Stimulated activated naive CD4-positive, alpha-beta T cell treated with Interleukin-2 at 50 U/mL for 16 hours (primary cell): ENCODE measurements around the gene CDS2.
A peak's percentile ranks its signal among the peaks of the same experiment; 100 is the strongest.

ENCODE experiments used
- DNase-seq: peaks from one replicate; lab custom pipeline; 2025; lab: John Stamatoyannopoulos, UW

Gene CDS2

DNA sequence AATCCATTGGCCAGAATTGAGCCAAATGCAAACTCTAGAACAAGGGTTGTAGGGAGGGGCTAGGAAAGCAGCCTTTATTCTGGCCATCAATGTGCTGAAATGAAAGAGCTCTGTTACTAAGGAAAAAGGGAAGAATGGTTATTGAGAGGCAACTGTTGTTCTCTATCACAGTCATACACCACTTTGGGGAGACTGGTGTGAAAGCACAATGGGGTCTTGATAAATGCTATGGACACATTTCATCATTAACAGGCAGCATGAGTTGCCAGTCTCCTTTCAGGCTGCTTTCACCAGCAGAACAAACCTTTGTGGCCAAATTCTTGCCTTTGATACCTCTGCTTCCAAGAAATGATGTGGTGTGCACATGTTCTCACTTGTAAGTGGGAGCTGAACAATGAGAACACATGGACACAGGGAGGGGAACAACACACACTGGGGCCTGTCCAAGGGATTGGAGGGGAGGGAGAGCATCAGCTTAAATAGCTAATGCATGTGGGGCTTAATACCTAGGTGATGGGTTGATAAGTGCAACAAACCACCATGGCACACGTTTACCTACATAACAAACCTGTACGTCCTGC, 86.2 kb downstream of the CDS2 start:
- no peak for DNase-seq

GRCh38 chr20:5214826-5215225, 88.0 kb downstream of the CDS2 start:
- DNase-seq, result no peak

DNA sequence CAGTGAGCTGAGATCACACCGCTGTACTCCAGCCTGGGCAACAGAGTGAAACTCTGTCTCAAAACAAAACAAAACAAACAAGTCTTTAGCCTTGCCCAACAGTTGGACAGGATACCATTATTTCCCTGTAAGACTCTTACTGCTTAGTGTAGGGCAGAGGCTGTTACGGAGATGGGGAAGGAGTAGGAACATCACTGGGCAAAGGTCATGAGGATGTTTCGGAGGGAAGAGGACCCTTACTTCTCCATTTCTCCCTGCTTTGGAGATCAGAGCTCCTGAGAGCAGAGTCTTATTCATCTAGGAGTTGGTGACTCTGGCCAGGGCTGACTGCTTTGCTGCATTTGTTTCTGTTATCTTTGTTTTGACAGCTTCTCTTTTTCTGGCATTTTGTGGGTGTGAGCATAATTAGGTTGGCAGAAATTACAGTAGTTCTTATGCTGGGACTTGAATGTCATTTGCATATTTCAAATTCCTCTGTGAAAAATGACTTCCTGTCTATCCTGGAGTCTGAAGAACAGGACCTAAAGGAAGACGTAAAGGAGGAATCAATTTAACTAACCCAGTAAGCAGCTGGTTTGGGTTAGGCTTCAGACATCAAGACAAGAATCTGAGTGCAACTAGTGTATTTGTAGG, 89.0 kb downstream of the CDS2 start:
- no peak for DNase-seq

- no peak for DNase-seq
Observed at GRCh38 chr20:5216663-5217062, 89.9 kb downstream of the CDS2 start.

DNA sequence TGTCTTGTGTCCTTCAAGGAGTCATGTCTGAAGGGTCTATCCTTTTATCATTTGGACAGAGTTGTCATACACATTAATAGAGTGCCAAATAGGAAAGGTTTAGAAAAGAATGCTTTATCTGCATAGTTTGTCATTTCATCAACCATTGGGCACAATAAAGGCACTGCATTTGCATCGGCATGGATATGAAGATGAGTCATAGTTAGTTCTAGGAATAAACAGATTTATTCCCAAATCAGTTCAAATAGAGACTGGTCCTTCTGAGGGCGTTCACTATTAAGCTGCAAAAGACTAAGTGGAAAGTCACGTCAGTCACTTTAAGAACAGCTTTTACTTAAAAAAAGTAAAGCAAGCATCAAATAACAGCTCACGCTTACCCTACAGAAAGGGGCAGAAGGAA, 90.8 kb downstream of the CDS2 start:
- DNase-seq, result no peak

DNA sequence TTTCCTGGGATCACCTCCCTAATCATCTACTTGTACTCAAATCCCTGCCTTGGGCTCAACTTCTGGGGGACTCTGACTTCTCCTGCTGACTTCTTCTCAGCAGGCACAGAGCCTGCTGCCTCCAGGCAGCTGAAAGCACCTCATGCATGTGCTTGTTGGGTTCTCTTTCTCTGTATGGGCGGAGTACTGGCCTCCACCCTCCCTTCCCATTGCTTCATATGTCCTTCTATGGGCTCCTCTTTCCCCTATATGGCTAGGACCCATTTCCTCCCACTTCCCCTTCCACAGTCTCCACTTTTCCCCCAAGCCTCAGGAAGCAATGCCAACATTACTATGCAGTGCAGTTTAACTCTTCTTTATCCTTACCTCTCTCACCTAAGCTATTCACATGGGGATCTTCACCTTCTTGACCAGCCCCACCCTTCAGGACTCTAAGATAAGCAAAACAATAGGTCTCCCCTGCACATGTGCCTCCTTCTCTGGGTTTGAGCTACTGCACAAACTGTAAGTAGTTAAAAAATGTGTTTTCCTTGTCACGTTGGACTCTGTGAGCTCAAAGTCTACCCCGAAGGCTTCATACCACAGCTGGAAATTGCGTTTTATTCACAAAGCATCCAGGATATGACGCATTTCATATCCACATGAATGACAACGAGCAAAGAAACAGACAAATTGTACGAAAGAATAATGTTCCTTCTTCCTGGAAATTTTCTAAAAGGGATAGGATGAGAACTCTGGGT, 93.7 kb downstream of the CDS2 start:
- DNase-seq, result no peak

DNA sequence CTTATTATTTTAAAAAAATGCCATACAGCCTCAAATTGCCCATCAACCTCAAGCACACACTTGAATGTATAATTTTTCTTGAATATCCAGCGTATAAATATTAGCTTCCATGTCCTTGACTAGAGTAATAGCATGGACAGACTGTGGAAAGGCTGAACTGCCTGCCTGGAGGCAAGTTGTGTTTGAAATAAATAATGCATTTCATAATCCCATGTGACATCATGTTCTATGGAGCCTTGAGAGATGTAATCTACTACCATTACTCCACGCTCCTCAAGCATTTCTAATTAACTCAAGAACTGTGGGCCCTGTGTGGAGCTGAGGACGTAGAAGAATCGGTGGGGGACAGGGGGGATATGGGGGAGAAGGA, 94.2 kb downstream of the CDS2 start:
- DNase-seq, result no peak

DNA sequence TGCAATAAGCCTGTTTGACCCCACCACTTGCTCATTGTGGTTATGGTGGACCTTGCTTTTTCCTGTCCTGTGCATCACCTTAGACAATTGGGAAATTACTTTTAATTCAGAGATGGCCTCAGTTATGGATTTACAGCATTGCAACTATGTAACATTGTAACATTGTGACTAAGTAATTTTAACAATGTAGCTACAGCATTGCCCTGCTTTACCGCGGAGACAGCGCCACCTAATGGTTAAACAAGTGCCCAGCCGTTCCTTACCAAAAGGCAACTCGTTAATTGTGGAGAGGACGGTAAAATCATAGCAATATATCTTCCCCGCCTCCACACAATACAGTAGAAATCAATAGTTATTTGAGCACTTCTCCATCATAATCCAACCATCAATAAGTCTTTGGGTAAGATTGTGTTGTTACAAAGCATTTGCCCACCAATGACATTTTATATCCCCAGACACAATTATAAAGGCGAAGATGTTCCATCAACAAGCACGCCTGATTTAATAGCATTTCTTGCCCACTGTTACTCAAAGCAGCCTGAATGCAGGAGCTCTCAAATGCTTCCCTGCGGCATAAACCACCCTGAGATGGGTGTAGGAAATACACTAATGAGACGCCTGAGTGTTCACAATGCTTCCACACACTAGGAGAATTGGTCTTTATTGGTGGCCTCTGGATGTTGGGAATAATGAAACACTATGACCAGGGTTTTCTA, 96.3 kb downstream of the CDS2 start:
- peak; percentile 23 for DNase-seq

DNA sequence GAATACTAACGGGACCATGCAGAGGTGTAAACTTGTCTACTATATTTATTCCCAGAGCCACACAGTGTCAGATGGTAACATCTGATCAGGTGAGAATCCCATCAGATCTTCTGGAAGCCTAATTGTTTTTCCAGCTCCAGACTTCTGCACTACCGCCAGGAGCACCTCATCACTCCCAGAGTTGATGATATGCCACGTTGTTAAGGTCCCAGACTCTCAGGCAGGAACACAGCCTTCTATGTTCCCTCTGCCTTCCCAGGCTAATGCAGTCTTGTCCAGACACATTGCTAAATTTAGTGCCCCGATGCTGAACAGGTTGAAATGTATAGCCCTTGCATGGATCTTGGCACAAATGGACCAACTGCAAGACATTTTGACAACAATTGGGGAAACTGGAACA, 103.7 kb downstream of the CDS2 start:
- no peak for DNase-seq

- no peak for DNase-seq
Observed at GRCh38 chr20:5234158-5234557, 107.3 kb downstream of the CDS2 start.

GRCh38 chr20:5234978-5235377, 108.2 kb downstream of the CDS2 start:
- DNase-seq, result no peak
